Duodenal mucosa (tissue), 2 donors: ENCODE measurements around the gene ZNF223.

ENCODE experiments used
- H3K27ac ChIP-seq: one replicate; pipeline ENCODE4 v1.7.0; 2013; ENCODE audit warnings: low read depth, low read length
- H3K27me3 ChIP-seq, 2 donors: one replicate each; pipeline ENCODE4 v1.7.0; 2013; ENCODE audit warnings: low read length in 2 of 2, control low read depth in 1 of 2; ENCODE audit not compliant: insufficient read depth in 2 of 2, control insufficient read depth in 1 of 2
- H3K36me3 ChIP-seq, 2 donors: one replicate each; pipeline ENCODE4 v1.7.0; 2013; ENCODE audit warnings: low read length in 2 of 2, control low read depth in 1 of 2; ENCODE audit not compliant: insufficient read depth in 2 of 2, control insufficient read depth in 1 of 2
- H3K4me1 ChIP-seq, 2 donors: one replicate each; pipeline ENCODE4 v1.7.0; 2013; ENCODE audit warnings: low read length in 2 of 2, control low read depth in 1 of 2; ENCODE audit not compliant: insufficient read depth in 2 of 2, control insufficient read depth in 1 of 2
- H3K4me3 ChIP-seq, 2 donors: one replicate each; pipeline ENCODE4 v1.7.0; 2013; ENCODE audit warnings: low read length in 2 of 2, low read depth in 1 of 2
- H3K9ac ChIP-seq, 2 donors: one replicate each; pipeline ENCODE4 v1.7.0; 2013; ENCODE audit warnings: low read length in 2 of 2, low read depth in 1 of 2
- H3K9me3 ChIP-seq, 2 donors: one replicate each; pipeline ENCODE4 v1.7.0; 2013; ENCODE audit warnings: low read length in 2 of 2, control low read depth in 1 of 2; ENCODE audit not compliant: control insufficient read depth in 1 of 2

Gene ZNF223

GRCh38 chr19:44066305-44066704 is 14.5 kb downstream of the ZNF223 start:
- Histone ChIP-seq H3K9me3 (peaks cover 39 to 43% of the 10 kb centered on the region in 2 donors), H3K27me3 (no peaks in the 10 kb centered on the region), H3K9ac (no peak overlapping the region), H3K36me3 (peaks cover 39 to 53% of the 10 kb centered on the region in 2 donors), H3K27ac (no peak overlapping the region), H3K4me3 (peak overlapping the region; percentile 11 to 25), H3K4me1 (peaks cover under 1 to 2% of the 10 kb centered on the region in 2 donors)

GRCh38 chr19:44069415-44069814 is 17.6 kb downstream of the ZNF223 start:
- Histone ChIP-seq H3K4me1 (peaks cover 10 to 13% of the 10 kb centered on the region in 2 donors), H3K27me3 (no peaks in the 10 kb centered on the region), H3K9me3 (peaks cover 30 to 34% of the 10 kb centered on the region in 2 donors), H3K36me3 (peaks cover 21 to 27% of the 10 kb centered on the region in 2 donors), H3K9ac (no peak overlapping the region), H3K27ac (no peak overlapping the region), H3K4me3 (no peak overlapping the region)

GRCh38 chr19:44071824-44072542 is 20.1 kb downstream of the ZNF223 start, which contains the start of gene ZNF284:
TSS of gene ZNF284 (plus strand) at chr19:44072159. CDS start at chr19:44076390, 4,231 bp downstream.
- peak within 1 kb of the TSS; percentile 78 to 82 for H3K9ac ChIP-seq
- no peak within 1 kb of the TSS for H3K27ac ChIP-seq

GRCh38 chr19:44072543-44073401 is 20.9 kb downstream of the ZNF223 start:
- Histone ChIP-seq H3K27ac (no peak overlapping the region), H3K4me1 (peaks cover 10 to 13% of the 10 kb centered on the region in 2 donors), H3K36me3 (peaks cover 0 to 3% of the 10 kb centered on the region in 2 donors)

More at GRCh38 chr19:44071824-44072542, 20.1 kb downstream of the ZNF223 start, which contains the start of gene ZNF284:
- Histone ChIP-seq H3K4me1 (peaks cover 10 to 13% of the 10 kb centered on the region in 2 donors), H3K36me3 (peaks cover 4 to 6% of the 10 kb centered on the region in 2 donors), H3K4me3 (peak within 1 kb of the TSS; percentile 95 to 98), H3K9me3 (peaks cover 10 to 14% of the 10 kb centered on the region in 2 donors), H3K27me3 (no peaks in the 10 kb centered on the region)

GRCh38 chr19:44076325-44076724 is 24.5 kb downstream of the ZNF223 start:
- H3K9ac ChIP-seq: no peak overlapping the region
- peaks cover 9 to 11% of the 10 kb centered on the region in 2 donors for H3K4me1 ChIP-seq
- no peaks in the 10 kb centered on the region for H3K9me3 ChIP-seq
- H3K36me3 ChIP-seq: peaks cover 0 to 12% of the 10 kb centered on the region in 2 donors
- no peak overlapping the region for H3K4me3 ChIP-seq
- no peaks in the 10 kb centered on the region for H3K27me3 ChIP-seq
- no peak overlapping the region for H3K27ac ChIP-seq

More at GRCh38 chr19:44072543-44073401, 20.9 kb downstream of the ZNF223 start:
- H3K4me3 ChIP-seq: peak overlapping the region; percentile 95 to 98
- H3K9me3 ChIP-seq: peaks cover 3 to 7% of the 10 kb centered on the region in 2 donors
- peak overlapping the region; percentile 78 to 82 for H3K9ac ChIP-seq
- H3K27me3 ChIP-seq: no peaks in the 10 kb centered on the region

- H3K9me3 ChIP-seq: no peaks in the 10 kb centered on the region
- H3K4me3 ChIP-seq: no peak overlapping the region
- no peak overlapping the region for H3K9ac ChIP-seq
- H3K4me1 ChIP-seq: peaks cover 0 to 4% of the 10 kb centered on the region in 2 donors
- H3K27me3 ChIP-seq: no peaks in the 10 kb centered on the region
- no peaks in the 10 kb centered on the region for H3K36me3 ChIP-seq
- H3K27ac ChIP-seq: no peak overlapping the region
Measured at GRCh38 chr19:44092108-44092507, 40.3 kb downstream of the ZNF223 start.

- Histone ChIP-seq H3K36me3 (peaks cover 8 to 18% of the 10 kb centered on the region in 2 donors), H3K27me3 (no peaks in the 10 kb centered on the region), H3K4me1 (peaks cover 0 to 4% of the 10 kb centered on the region in 2 donors), H3K9ac (peak within 1 kb of the TSS; percentile 84), H3K4me3 (peak within 1 kb of the TSS; percentile 94 to 97), H3K9me3 (peaks cover 0 to 3% of the 10 kb centered on the region in 2 donors), H3K27ac (peak within 1 kb of the TSS; percentile 52)
Measured at GRCh38 chr19:44093931-44094765, 42.3 kb downstream of the ZNF223 start, which contains the start of gene ZNF224. TSS of gene ZNF224 (plus strand) at chr19:44094361. CDS start at chr19:44097874, 3,513 bp downstream.

GRCh38 chr19:44107751-44108150 is 55.9 kb downstream of the ZNF223 start:
- no peaks in the 10 kb centered on the region for H3K27me3 ChIP-seq
- H3K9ac ChIP-seq: no peak overlapping the region
- no peak overlapping the region for H3K27ac ChIP-seq
- peaks cover 20 to 36% of the 10 kb centered on the region in 2 donors for H3K36me3 ChIP-seq
- peaks cover 47 to 63% of the 10 kb centered on the region in 2 donors for H3K9me3 ChIP-seq
- H3K4me1 ChIP-seq: peaks cover 0 to 9% of the 10 kb centered on the region in 2 donors
- H3K4me3 ChIP-seq: peak overlapping the region; percentile 25 to 52

- peaks cover 12 to 20% of the 10 kb centered on the region in 2 donors for H3K36me3 ChIP-seq
- H3K9ac ChIP-seq: no peak overlapping the region
- no peaks in the 10 kb centered on the region for H3K27me3 ChIP-seq
- H3K4me1 ChIP-seq: peaks cover 0 to 17% of the 10 kb centered on the region in 2 donors
- no peak overlapping the region for H3K4me3 ChIP-seq
- H3K9me3 ChIP-seq: peaks cover 42 to 58% of the 10 kb centered on the region in 2 donors
- no peak overlapping the region for H3K27ac ChIP-seq
Measured at GRCh38 chr19:44109458-44109857, 57.6 kb downstream of the ZNF223 start.
